ENCODE results near the gene ZNF839.

DNA sequence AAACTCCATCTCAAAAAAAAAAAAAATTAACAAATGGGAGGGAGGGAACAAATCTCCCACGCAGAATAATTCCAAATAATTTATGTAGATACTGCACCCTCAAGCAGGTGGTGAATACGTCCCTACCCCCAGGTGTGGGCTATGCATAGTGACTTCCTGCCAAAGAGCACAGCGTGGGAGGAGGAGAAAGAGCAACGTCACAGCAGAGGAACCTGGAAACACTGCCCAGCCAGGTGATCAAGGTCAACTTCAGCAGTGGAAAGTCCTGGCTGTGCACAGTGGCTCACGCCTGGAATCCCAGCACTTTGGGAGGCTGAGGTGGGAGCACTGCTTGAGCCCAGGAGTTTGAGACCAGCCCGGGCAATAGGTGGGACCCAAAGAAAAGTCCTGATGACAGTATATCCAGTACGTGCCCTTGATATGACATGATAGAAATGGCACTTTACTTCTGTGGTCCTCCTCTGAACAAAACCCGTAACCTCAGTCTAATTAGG lies 33.6 kb downstream of the ZNF839 start:
- TF ChIP-seq, protein P1, sequence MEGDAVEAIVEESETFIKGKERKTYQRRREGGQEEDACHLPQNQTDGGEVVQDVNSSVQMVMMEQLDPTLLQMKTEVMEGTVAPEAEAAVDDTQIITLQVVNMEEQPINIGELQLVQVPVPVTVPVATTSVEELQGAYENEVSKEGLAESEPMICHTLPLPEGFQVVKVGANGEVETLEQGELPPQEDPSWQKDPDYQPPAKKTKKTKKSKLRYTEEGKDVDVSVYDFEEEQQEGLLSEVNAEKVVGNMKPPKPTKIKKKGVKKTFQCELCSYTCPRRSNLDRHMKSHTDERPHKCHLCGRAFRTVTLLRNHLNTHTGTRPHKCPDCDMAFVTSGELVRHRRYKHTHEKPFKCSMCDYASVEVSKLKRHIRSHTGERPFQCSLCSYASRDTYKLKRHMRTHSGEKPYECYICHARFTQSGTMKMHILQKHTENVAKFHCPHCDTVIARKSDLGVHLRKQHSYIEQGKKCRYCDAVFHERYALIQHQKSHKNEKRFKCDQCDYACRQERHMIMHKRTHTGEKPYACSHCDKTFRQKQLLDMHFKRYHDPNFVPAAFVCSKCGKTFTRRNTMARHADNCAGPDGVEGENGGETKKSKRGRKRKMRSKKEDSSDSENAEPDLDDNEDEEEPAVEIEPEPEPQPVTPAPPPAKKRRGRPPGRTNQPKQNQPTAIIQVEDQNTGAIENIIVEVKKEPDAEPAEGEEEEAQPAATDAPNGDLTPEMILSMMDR (IDR thresholded peaks at IDR 0.05): no peak
- no peak for TF ChIP-seq POLR2A (IDR thresholded peaks at IDR 0.05)

Measured in adrenal gland (tissue), 5 donors.